GM12878 (cell line): ENCODE results near the gene APOA4. TPM values are rescaled to one million over a fixed set of nuclear protein-coding genes. Genes with fewer than 3 reads are reported as not detected.

Experiments used
- ATAC-seq: fragments of 200-7000 bp; cut with Tn5 transposase; 3 replicates; pipeline ENCODE4 v1.9.1; 2020; ENCODE audit warnings: mild to moderate bottlenecking, moderate library complexity
- BruUV-seq: library from RNA; stranded (reverse); fragments of 400-500 nt; replicated peaks from 2 replicates; lab custom pipeline; 2021; lab: Mats Ljungman, UMichigan
- CTCF ChIA-PET: fragments of 300-600 bp; sonication (Branson Sonifier 250); formaldehyde crosslinking; extraction: SDS; loops from one replicate; lab custom pipeline; 2021; ENCODE audit warnings: inconsistent platforms; lab: Yijun Ruan, JAX
- POLR2A ChIA-PET: fragments of 350-600 bp; formaldehyde crosslinking; extraction: SDS; loops from one replicate; lab custom pipeline; 2021; ENCODE audit warnings: inconsistent platforms; lab: Charles Lee
- RAD21 ChIA-PET: fragments of 300-600 bp; sonication (Branson Sonifier 250); formaldehyde crosslinking; loops from one replicate; lab custom pipeline; 2023; ENCODE audit warnings: antibody characterized with exemption; ENCODE audit not compliant: unreplicated experiment; lab: Charles Lee
- SMC1A ChIA-PET: fragments of 300-600 bp; sonication (Branson Sonifier 250); formaldehyde crosslinking; loops from one replicate; lab custom pipeline; 2023; ENCODE audit not compliant: unreplicated experiment, uncharacterized antibody; lab: Charles Lee
- DNase-seq: peaks from one replicate; pipeline ENCODE4 v3.0.0-alpha.2; 2011; ENCODE audit warnings: low read depth, low spot score
- FAIRE-seq: peaks from 3 replicates; lab custom pipeline; 2011; peaks lifted over from hg19 to GRCh38; lab: Jason Lieb, UNC
- H2AFZ ChIP-seq: 2 replicates; pipeline ENCODE4 v1.6.0; 2011; ENCODE audit warnings: low read depth, low read length, control low read depth; ENCODE audit not compliant: control insufficient read depth
- H3K27ac ChIP-seq: 2 replicates; pipeline ENCODE4 v1.5.1; 2011; ENCODE audit warnings: control low read depth; ENCODE audit not compliant: control insufficient read depth, insufficient read depth
- H3K27me3 ChIP-seq, 2 experiments: replicated peaks in 1 of 2; 2 replicates each; pipeline versions ENCODE4 v1.6.0 to v1.6.1; 2011; ENCODE audit warnings: low read length in 1 of 2; ENCODE audit not compliant: control insufficient read depth in 2 of 2, insufficient read depth in 2 of 2
- H3K36me3 ChIP-seq, 2 experiments: 2 replicates each; pipeline ENCODE4 v1.5.1; 2011; ENCODE audit warnings: low read length in 1 of 2; ENCODE audit not compliant: control insufficient read depth in 2 of 2, insufficient read depth in 2 of 2
- H3K4me1 ChIP-seq: 2 replicates; pipeline ENCODE4 v1.6.1; 2011; ENCODE audit warnings: mild to moderate bottlenecking, low read length, moderate library complexity, mixed read lengths; ENCODE audit not compliant: control insufficient read depth, insufficient read depth
- H3K4me2 ChIP-seq: 2 replicates; pipeline ENCODE4 v1.6.0; 2011; ENCODE audit warnings: control low read depth; ENCODE audit not compliant: control insufficient read depth, insufficient read depth
- H3K4me3 ChIP-seq: fragments of 200-600 bp; sonication (generic); 2 replicates; pipeline ENCODE4 v1.5.1; 2016
- H3K79me2 ChIP-seq: 2 replicates; pipeline ENCODE4 v1.6.0; 2011; ENCODE audit warnings: low read length; ENCODE audit not compliant: control insufficient read depth, insufficient read depth
- H3K9ac ChIP-seq: 2 replicates; pipeline ENCODE4 v1.8.0; 2011; ENCODE audit warnings: low read length, control low read depth, mixed read lengths; ENCODE audit not compliant: control insufficient read depth, insufficient read depth
- H3K9me3 ChIP-seq: replicated peaks from 3 replicates; pipeline ENCODE4 v1.5.1; 2011; ENCODE audit warnings: mild to moderate bottlenecking, low read length; ENCODE audit not compliant: control insufficient read depth, insufficient read depth
- H4K20me1 ChIP-seq: 2 replicates; pipeline ENCODE4 v1.6.0; 2011; ENCODE audit not compliant: control insufficient read depth, insufficient read depth
- CEBPB ChIP-seq, 2 experiments: fragments of 150-350 bp in 1 of 2; IDR thresholded peaks; 2 replicates each; pipeline ENCODE4 v1.6.1; 2012 to 2014; ENCODE audit warnings: low read depth in 2 of 2, low read length in 2 of 2, borderline replicate concordance in 1 of 2, inconsistent platforms in 1 of 2
- DPF2 ChIP-seq: fragments of 450-650 bp; IDR thresholded peaks from 2 replicates; pipeline ENCODE4 v1.6.1; 2017; ENCODE audit warnings: mild to moderate bottlenecking
- EP300 ChIP-seq, 2 experiments: fragments of 150-350 bp in 1 of 2; IDR thresholded peaks; 2 replicates each; pipeline ENCODE4 v1.6.1; 2011 to 2012; ENCODE audit warnings: low read depth in 2 of 2, low read length in 2 of 2, borderline replicate concordance in 1 of 2, improper control_type of control experiment in 1 of 2, inconsistent platforms in 1 of 2; ENCODE audit not compliant: control insufficient read depth in 1 of 2
- FOS ChIP-seq: IDR thresholded peaks from 3 replicates; pipeline ENCODE4 v1.6.1; 2011; ENCODE audit warnings: borderline replicate concordance; ENCODE audit not compliant: insufficient read length; ENCODE audit errors: extremely low read depth
- FOXM1 ChIP-seq: IDR thresholded peaks from 2 replicates; pipeline ENCODE4 v1.6.1; 2012; ENCODE audit warnings: low read depth, mild to moderate bottlenecking, inconsistent platforms, low read length, moderate library complexity
- GATAD2B ChIP-seq: fragments of 450-650 bp; conservative IDR thresholded peaks from 2 replicates; pipeline ENCODE4 v1.6.1; 2017; ENCODE audit warnings: low read depth, mild to moderate bottlenecking, moderate library complexity
- MXI1 ChIP-seq: fragments of 150-350 bp; IDR thresholded peaks from 2 replicates; pipeline ENCODE4 v1.6.1; 2011; ENCODE audit warnings: low read depth, mild to moderate bottlenecking, inconsistent platforms, low read length, improper control_type of control experiment
- NBN ChIP-seq: fragments of 450-650 bp; IDR thresholded peaks from 2 replicates; pipeline ENCODE4 v1.6.1; 2016
- NFIC ChIP-seq: IDR thresholded peaks from 2 replicates; pipeline ENCODE4 v1.6.1; 2012; ENCODE audit warnings: low read depth, mild to moderate bottlenecking, inconsistent platforms, low read length, moderate library complexity
- NFYB ChIP-seq: IDR thresholded peaks from 2 replicates; pipeline ENCODE4 v1.6.1; 2011; ENCODE audit warnings: low read depth, mild to moderate bottlenecking, low read length, improper control_type of control experiment, moderate library complexity; ENCODE audit not compliant: insufficient read depth
- RB1 ChIP-seq: fragments of 450-650 bp; formaldehyde crosslinking; IDR thresholded peaks from 2 replicates; pipeline ENCODE4 v1.6.1; 2017; ENCODE audit warnings: mild to moderate bottlenecking, borderline replicate concordance
- SIN3A ChIP-seq: IDR thresholded peaks from 2 replicates; pipeline ENCODE4 v1.6.1; 2012; ENCODE audit warnings: low read depth, low read length, improper control_type of control experiment
- SPI1 ChIP-seq: IDR thresholded peaks from 2 replicates; pipeline ENCODE4 v1.6.1; 2011; ENCODE audit warnings: low read depth, mild to moderate bottlenecking, low read length, moderate library complexity, borderline replicate concordance; ENCODE audit not compliant: insufficient read depth
- SUZ12 ChIP-seq: fragments of 200-600 bp; sonication (generic); IDR thresholded peaks from one replicate; pipeline ENCODE4 v1.6.1; 2018; ENCODE audit warnings: antibody characterized with exemption, mild to moderate bottlenecking; ENCODE audit not compliant: unreplicated experiment
- WRNIP1 ChIP-seq: IDR thresholded peaks from 2 replicates; pipeline ENCODE4 v1.6.1; 2011; ENCODE audit warnings: low read depth, low read length, improper control_type of control experiment, borderline replicate concordance
- YY1 ChIP-seq: IDR thresholded peaks from 2 replicates; pipeline ENCODE4 v1.6.1; 2011; ENCODE audit warnings: low read depth, mild to moderate bottlenecking, low read length
- ZBED1 ChIP-seq: IDR thresholded peaks from 2 replicates; pipeline ENCODE4 v1.6.1; 2016; ENCODE audit warnings: borderline replicate concordance
- ZSCAN29 ChIP-seq: fragments of 450-650 bp; IDR thresholded peaks from 2 replicates; pipeline ENCODE4 v1.6.1; 2017; ENCODE audit warnings: mild to moderate bottlenecking, moderate library complexity
- WGBS: methylation state at CpG from one replicate; pipeline ENCODE4 v1.1.6; 2016; ENCODE audit warnings: low lambda C conversion rate; ENCODE audit not compliant: insufficient replicate concordance, insufficient coverage; ENCODE audit errors: missing lambda C conversion rate; 5-methylcytosine and 5-hydroxymethylcytosine counted together
- in situ Hi-C: fragments of 300-500 bp; cut with MboI; formaldehyde crosslinking; loops from 9 replicates; pipeline ENCODE4 v1.14.3; 2018; ENCODE audit warnings: mixed read lengths
- intact Hi-C: fragments of 100-400 bp; cut with micrococcal nuclease; formaldehyde crosslinking; loops from one replicate; pipeline ENCODE4 v1.14.2; 2022; ENCODE audit not compliant: unreplicated experiment
- polyA plus RNA-seq, 11 experiments: library from polyadenylated mRNA; depleted of rRNA in 4 of 11; unstranded in 6 of 11; stranded (reverse) in 5 of 11; fragments of >200 nt; fragmentation: Nextera tagmentation in 4 of 11; fragmentation: Illumina TruSeq in 1 of 11; extraction: Ambion mirVana in 4 of 11; extraction: Trizol in 1 of 11; gene quantifications; 1 replicate in 1 of 11; 2 replicates in 10 of 11; pipeline versions ENCODE4 v1.2.1 to v1.2.3, GENCODE V29; 2011 to 2016; ENCODE audit warnings: inconsistent platforms in 2 of 11, missing spikeins in 2 of 11, low read depth in 1 of 11
- total RNA-seq, 4 experiments: library from RNA; depleted of rRNA in 3 of 4; stranded (reverse); fragments of >200 nt in 3 of 4; fragmentation: Illumina TruSeq in 1 of 4; extraction: Trizol in 1 of 4; gene quantifications; 2 replicates each; pipeline versions ENCODE4 v1.2.1 to v1.2.3, GENCODE V29; 2013 to 2021
- TF ChIP-seq, protein P1 (sequence below): fragments of 450-650 bp; IDR thresholded peaks from 2 replicates; pipeline ENCODE4 v1.6.1; 2017; ENCODE audit warnings: mild to moderate bottlenecking, low read depth, inconsistent platforms; ENCODE audit not compliant: poor library complexity, severe bottlenecking
- TF ChIP-seq, protein P2 (sequence below): fragments of 450-650 bp; formaldehyde crosslinking; IDR thresholded peaks from 2 replicates; pipeline ENCODE4 v1.4.0; 2022; ENCODE audit warnings: mild to moderate bottlenecking, moderate library complexity

Gene APOA4
- total and polyA plus RNA-seq, 10 of the 15 experiments (the other 5 are each of a cell fraction or from before 2014, with no cell fraction given), result not detected

DNA sequence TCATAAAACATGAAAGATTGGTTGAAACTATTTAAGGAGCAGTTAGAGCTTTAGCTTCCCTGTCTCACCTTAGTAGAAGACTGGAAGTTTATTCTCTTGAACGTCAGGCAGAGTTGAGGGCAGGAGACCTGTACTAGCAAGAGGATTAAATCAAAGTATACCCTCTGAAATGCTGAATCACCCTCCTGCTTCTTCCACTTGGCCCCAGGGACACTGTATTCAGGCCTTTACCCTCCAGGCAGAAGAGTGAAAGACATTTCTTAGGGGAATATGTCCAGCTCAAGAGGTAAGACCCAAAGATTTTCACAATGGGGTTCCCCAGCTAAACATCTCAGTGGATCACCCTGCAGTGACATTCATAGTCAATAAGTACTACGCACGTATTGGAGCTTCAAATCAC is 11.9 kb downstream of the APOA4 start:
- FAIRE-seq, result no peak
- Histone ChIP-seq H3K4me2 (no peak overlapping the region), H3K9ac (no peak overlapping the region), H2AFZ (no peak overlapping the region), H4K20me1 (no peaks in the 10 kb centered on the region), H3K27me3 (no peaks in the 10 kb centered on the region), H3K27ac (no peak overlapping the region), H3K9me3 (no peaks in the 10 kb centered on the region), H3K4me1 (no peaks in the 10 kb centered on the region), H3K79me2 (no peaks in the 10 kb centered on the region), H3K36me3 (no peaks in the 10 kb centered on the region), H3K4me3 (no peak overlapping the region)
- no peak for ATAC-seq
- in situ Hi-C loops, result no loop called here
- ChIA-PET POLR2A (interaction anchor here (0.7 kb wide), 2 partner anchors 9 to 42 kb away, joined by 3 to 10 read pairs; no protein-coding TSS in a partner anchor), RAD21 (no interaction called here), CTCF (interaction anchor here (0.6 kb wide), 1 partner anchor 334 kb away, joined by 3 read pairs; no protein-coding TSS in a partner anchor), SMC1A (interaction anchor here (1.4 kb wide), 1 partner anchor 70 kb away, joined by 3 read pairs; no protein-coding TSS in a partner anchor)
- no peak for DNase-seq
- BruUV-seq, result no TSS peak
- 42% methylated on average over 3 of the region's 3 CpGs for whole genome bisulfite sequencing
- intact Hi-C loops, result no loop called here
- TF ChIP-seq WRNIP1 (no peak), EP300 (IDR thresholded peaks at IDR 0.05; ENCODE audit: borderline replicate concordance in 1 of 2, control insufficient read depth in 1 of 2, low read depth in 2 of 2, low read length in 2 of 2) (no peak), NFYB (no peak), SIN3A (no peak), MXI1 (no peak), ZSCAN29 (no peak), NFIC (no peak), NBN (no peak), FOS (no peak), CEBPB (IDR thresholded peaks at IDR 0.05; ENCODE audit: borderline replicate concordance in 1 of 2, low read depth in 2 of 2, low read length in 2 of 2) (no peak), YY1 (no peak), FOXM1 (no peak), SUZ12 (no peak), SPI1 (no peak), ZBED1 (no peak), DPF2 (no peak), GATAD2B (no peak), RB1 (no peak)
- TF ChIP-seq, protein P1, sequence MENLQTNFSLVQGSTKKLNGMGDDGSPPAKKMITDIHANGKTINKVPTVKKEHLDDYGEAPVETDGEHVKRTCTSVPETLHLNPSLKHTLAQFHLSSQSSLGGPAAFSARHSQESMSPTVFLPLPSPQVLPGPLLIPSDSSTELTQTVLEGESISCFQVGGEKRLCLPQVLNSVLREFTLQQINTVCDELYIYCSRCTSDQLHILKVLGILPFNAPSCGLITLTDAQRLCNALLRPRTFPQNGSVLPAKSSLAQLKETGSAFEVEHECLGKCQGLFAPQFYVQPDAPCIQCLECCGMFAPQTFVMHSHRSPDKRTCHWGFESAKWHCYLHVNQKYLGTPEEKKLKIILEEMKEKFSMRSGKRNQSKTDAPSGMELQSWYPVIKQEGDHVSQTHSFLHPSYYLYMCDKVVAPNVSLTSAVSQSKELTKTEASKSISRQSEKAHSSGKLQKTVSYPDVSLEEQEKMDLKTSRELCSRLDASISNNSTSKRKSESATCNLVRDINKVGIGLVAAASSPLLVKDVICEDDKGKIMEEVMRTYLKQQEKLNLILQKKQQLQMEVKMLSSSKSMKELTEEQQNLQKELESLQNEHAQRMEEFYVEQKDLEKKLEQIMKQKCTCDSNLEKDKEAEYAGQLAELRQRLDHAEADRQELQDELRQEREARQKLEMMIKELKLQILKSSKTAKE, result no peak
- TF ChIP-seq, protein P2, sequence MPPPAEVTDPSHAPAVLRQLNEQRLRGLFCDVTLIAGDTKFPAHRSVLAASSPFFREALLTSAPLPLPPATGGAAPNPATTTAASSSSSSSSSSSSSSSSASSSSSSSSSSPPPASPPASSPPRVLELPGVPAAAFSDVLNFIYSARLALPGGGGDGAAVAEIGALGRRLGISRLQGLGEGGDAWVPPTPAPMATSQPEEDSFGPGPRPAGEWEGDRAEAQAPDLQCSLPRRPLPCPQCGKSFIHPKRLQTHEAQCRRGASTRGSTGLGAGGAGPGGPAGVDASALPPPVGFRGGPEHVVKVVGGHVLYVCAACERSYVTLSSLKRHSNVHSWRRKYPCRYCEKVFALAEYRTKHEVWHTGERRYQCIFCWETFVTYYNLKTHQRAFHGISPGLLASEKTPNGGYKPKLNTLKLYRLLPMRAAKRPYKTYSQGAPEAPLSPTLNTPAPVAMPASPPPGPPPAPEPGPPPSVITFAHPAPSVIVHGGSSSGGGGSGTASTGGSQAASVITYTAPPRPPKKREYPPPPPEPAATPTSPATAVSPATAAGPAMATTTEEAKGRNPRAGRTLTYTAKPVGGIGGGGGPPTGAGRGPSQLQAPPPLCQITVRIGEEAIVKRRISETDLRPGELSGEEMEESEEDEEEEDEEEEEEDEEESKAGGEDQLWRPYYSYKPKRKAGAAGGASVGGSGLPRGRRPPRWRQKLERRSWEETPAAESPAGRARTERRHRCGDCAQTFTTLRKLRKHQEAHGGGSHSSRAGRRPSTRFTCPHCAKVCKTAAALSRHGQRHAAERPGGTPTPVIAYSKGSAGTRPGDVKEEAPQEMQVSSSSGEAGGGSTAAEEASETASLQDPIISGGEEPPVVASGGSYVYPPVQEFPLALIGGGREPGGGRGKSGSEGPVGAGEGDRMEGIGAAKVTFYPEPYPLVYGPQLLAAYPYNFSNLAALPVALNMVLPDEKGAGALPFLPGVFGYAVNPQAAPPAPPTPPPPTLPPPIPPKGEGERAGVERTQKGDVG (CRISPR knock-in tag), result no peak
- TF ChIP-seq, all 136 proteins: peak for 0
